Upper lobe of left lung (tissue), 6 donors: ENCODE data around the gene PHACTR1. TPM values are rescaled to one million over a fixed set of nuclear protein-coding genes. Genes with fewer than 3 reads are reported as not detected.
A peak's percentile ranks its signal among the peaks of the same experiment; 100 is the strongest.

Experiments
- ATAC-seq, 2 donors: fragments of 200-7000 bp; cut with Tn5 transposase; one replicate each; pipeline ENCODE4 v1.9.1; 2022; ENCODE audit warnings: mild to moderate bottlenecking in 2 of 2, moderate library complexity in 2 of 2; ENCODE audit not compliant: low FRiP score in 2 of 2
- DNase-seq, 2 donors: peaks; one replicate each; pipeline ENCODE4 v3.0.0-alpha.2; 2019 to 2020
- H3K27ac ChIP-seq, 4 donors: fragments of 200-600 bp; sonication (generic); one replicate each; pipeline ENCODE4 v1.5.1; 2016 to 2019
- H3K27me3 ChIP-seq, 4 donors: fragments of 200-600 bp; sonication (generic); one replicate each; pipeline ENCODE4 v1.5.1; 2017 to 2019
- H3K36me3 ChIP-seq, 4 donors: fragments of 200-600 bp; sonication (generic); one replicate each; pipeline ENCODE4 v1.5.1; 2016 to 2019
- H3K4me1 ChIP-seq, 4 donors: fragments of 200-600 bp; sonication (generic); one replicate each; pipeline ENCODE4 v1.5.1; 2018 to 2019
- H3K4me3 ChIP-seq, 4 donors: fragments of 200-600 bp; sonication (generic); one replicate each; pipeline ENCODE4 v1.5.1; 2017 to 2019; ENCODE audit warnings: mild to moderate bottlenecking in 2 of 4, moderate library complexity in 1 of 4
- H3K9me3 ChIP-seq, 4 donors: fragments of 200-600 bp; sonication (generic); one replicate each; pipeline ENCODE4 v1.5.1; 2018 to 2019
- EP300 ChIP-seq, 4 donors: sonication (generic); formaldehyde crosslinking; IDR thresholded peaks; one replicate each; pipeline ENCODE4 v1.5.1; 2017; ENCODE audit warnings: antibody characterized with exemption in 4 of 4, control low read depth in 2 of 4
- POLR2A ChIP-seq, 4 donors: fragments of 450-650 bp; IDR thresholded peaks; one replicate each; pipeline ENCODE4 v1.5.1; 2016 to 2017; ENCODE audit warnings: antibody characterized with exemption in 4 of 4, mild to moderate bottlenecking in 2 of 4
- POLR2AphosphoS5 ChIP-seq, 2 donors: sonication (generic); formaldehyde crosslinking; IDR thresholded peaks; one replicate each; pipeline ENCODE4 v1.5.1; 2017; ENCODE audit warnings: antibody characterized with exemption in 2 of 2
- WGBS, 2 donors: methylation state at CpG; one replicate each; pipeline ENCODE4 v1.1.5; 2017 to 2018; 5-methylcytosine and 5-hydroxymethylcytosine counted together
- total RNA-seq, 6 donors: library from RNA; depleted of rRNA in 4 of 6; stranded (reverse); fragments of >200 nt in 4 of 6; gene quantifications; one replicate each; pipeline versions ENCODE4 v1.1.0 to v1.2.1, GENCODE V29; 2016 to 2021
- TF ChIP-seq, protein P1 (sequence below), 6 experiments: fragments of 450-650 bp in 4 of 6; fragments of 200-600 bp in 2 of 6; sonication (generic) in 2 of 6; IDR thresholded peaks; one replicate each; pipeline ENCODE4 v1.5.1; 2016 to 2019; ENCODE audit warnings: antibody characterized with exemption in 6 of 6
- donor health status: DM: no; HTN: no; CAD: no; lungs with moderate emphysema.
- donor health status: DM: no; HTN: yes; CAD: no; lungs with severe emphysema.

The PHACTR1 gene
- total RNA-seq, 6 donors from 2014 or later = 63.2 to 121 (median 90.9) TPM

DNA sequence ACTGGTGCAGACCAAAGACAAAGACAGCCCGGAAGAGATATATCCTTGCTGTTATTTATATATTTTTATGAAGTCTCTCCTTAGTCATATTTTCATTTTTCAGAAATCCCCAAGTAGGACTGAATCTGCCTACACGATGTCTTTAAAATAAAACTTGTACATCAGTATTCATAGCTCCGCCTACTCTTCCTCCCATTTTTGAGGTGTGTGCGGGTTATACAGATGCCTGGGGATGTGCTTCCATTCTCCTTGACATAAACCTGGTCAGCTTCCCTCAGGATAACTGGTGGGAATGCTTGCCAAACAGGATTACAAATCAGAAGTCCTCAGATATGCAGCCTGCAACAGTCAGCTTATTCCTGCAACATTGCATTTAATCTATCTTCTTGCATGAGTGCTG lies 264.2 kb downstream of the PHACTR1 start:
- TF ChIP-seq POLR2AphosphoS5 (IDR thresholded peaks at IDR 0.05) (no peak), POLR2A (IDR thresholded peaks at IDR 0.05) (no peak), EP300 (IDR thresholded peaks at IDR 0.05) (no peak)
- TF ChIP-seq, protein P1, sequence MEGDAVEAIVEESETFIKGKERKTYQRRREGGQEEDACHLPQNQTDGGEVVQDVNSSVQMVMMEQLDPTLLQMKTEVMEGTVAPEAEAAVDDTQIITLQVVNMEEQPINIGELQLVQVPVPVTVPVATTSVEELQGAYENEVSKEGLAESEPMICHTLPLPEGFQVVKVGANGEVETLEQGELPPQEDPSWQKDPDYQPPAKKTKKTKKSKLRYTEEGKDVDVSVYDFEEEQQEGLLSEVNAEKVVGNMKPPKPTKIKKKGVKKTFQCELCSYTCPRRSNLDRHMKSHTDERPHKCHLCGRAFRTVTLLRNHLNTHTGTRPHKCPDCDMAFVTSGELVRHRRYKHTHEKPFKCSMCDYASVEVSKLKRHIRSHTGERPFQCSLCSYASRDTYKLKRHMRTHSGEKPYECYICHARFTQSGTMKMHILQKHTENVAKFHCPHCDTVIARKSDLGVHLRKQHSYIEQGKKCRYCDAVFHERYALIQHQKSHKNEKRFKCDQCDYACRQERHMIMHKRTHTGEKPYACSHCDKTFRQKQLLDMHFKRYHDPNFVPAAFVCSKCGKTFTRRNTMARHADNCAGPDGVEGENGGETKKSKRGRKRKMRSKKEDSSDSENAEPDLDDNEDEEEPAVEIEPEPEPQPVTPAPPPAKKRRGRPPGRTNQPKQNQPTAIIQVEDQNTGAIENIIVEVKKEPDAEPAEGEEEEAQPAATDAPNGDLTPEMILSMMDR (IDR thresholded peaks at IDR 0.05) = no peak
- Histone ChIP-seq H3K27me3 (no peaks in the 10 kb centered on the region), H3K27ac (no peak overlapping the region), H3K4me1 (peaks cover 0 to 5% (median 0%) of the 10 kb centered on the region in 4 donors), H3K4me3 (no peak overlapping the region), H3K36me3 (no peaks in the 10 kb centered on the region), H3K9me3 (no peaks in the 10 kb centered on the region)
- WGBS, 2 donors = 95 to 96% methylated on average over 4 of the region's 4 CpGs
- DNase-seq (no peak), ATAC-seq (no peak)

DNA sequence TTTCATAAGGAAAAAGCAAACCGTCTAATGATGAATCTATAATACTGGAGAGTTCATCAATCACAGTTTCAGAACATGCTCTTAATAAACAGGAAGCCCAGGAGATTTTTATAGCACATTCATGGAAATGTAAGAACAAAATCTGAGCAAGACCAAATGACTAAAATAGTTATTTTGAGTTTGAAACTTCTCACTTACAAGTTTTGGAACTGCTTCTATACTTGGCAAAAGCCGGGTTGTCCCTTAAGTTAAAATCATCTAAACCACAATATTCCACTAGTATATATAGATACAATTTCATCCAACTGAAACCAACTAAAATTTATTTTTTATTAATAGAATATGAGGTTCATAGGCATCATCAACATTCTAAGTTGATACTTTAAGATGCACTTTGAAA lies 268.2 kb downstream of the PHACTR1 start:
- 73 to 76% methylated on average over 2 of the region's 2 CpGs for WGBS, 2 donors
- no peaks in the 10 kb centered on the region for H3K9me3 ChIP-seq
- H3K27me3 ChIP-seq = no peaks in the 10 kb centered on the region
- no peak overlapping the region for H3K27ac ChIP-seq
- DNase-seq (no peak), ATAC-seq (no peak)
- H3K36me3 ChIP-seq = no peaks in the 10 kb centered on the region
- TF ChIP-seq POLR2A (IDR thresholded peaks at IDR 0.05) (no peak), EP300 (IDR thresholded peaks at IDR 0.05) (no peak), POLR2AphosphoS5 (IDR thresholded peaks at IDR 0.05) (no peak)
- TF ChIP-seq, protein P1 (IDR thresholded peaks at IDR 0.05) = no peak
- H3K4me1 ChIP-seq = peaks cover 0 to 2% (median 0%) of the 10 kb centered on the region in 4 donors
- no peak overlapping the region for H3K4me3 ChIP-seq

DNA sequence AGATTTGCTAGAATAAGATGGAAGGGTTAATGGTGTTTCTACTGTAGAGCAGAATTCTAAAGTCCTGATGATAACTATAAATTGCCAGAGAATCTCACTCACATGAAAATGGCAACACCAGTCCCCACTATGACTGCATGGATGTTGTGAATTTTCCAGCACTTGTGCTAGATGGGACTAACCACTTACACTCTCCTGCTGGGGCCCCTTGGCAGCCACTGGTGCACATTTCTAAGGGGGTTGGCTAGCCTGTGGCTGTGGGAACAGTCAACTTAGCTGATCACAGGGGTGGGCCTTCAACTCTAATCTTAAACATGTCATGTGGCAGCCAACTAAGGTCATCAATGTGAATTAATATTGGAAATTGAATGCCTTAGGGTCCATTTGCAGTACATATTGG lies 271.2 kb downstream of the PHACTR1 start:
- no peak for DNase-seq
- TF ChIP-seq, protein P1 (IDR thresholded peaks at IDR 0.05) = no peak
- TF ChIP-seq POLR2A (IDR thresholded peaks at IDR 0.05) = no peak
- no peak for TF ChIP-seq EP300 (IDR thresholded peaks at IDR 0.05)
- TF ChIP-seq POLR2AphosphoS5 (IDR thresholded peaks at IDR 0.05) = no peak
- H3K27ac ChIP-seq = no peak overlapping the region
- no peaks in the 10 kb centered on the region for H3K27me3 ChIP-seq
- no peak for ATAC-seq
- peaks cover 0 to 7% (median 0%) of the 10 kb centered on the region in 4 donors for H3K4me1 ChIP-seq
- no peak overlapping the region for H3K4me3 ChIP-seq
- H3K36me3 ChIP-seq = no peaks in the 10 kb centered on the region
- no peaks in the 10 kb centered on the region for H3K9me3 ChIP-seq

DNA sequence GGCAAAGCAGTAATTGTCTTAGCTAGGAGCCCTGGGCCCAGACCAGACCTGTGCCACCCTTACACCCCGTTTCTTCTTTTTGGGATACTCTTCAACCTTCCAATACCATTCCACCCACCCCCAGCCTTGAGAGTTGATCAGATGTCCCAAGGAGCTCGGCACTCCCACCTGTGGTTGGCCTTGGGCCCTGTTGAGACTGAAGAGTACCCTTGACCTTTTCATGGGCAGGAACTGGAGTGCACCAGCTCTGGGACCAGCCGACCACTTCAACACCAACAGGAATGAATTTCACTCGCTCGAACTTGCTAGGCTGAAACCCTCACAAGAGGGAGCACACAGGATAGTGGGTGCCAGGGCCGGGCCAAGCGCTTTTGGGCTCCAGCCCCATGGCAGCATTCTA lies 273.6 kb downstream of the PHACTR1 start:
- ATAC-seq = peak in 1 of 2 donors; percentile 80
- peaks cover 0 to 7% (median 0%) of the 10 kb centered on the region in 4 donors for H3K4me1 ChIP-seq
- TF ChIP-seq POLR2AphosphoS5 (IDR thresholded peaks at IDR 0.05) (peak in 1 of 2 donors; percentile 52), POLR2A (IDR thresholded peaks at IDR 0.05) (peak in 1 of 4 donors; percentile 12), EP300 (IDR thresholded peaks at IDR 0.05) (peak in 1 of 4 donors; percentile 81)
- TF ChIP-seq, protein P1 (IDR thresholded peaks at IDR 0.05) = no peak
- no peaks in the 10 kb centered on the region for H3K9me3 ChIP-seq
- H3K27me3 ChIP-seq = no peaks in the 10 kb centered on the region
- no peak overlapping the region for H3K4me3 ChIP-seq
- WGBS, 2 donors = 78 to 82% methylated on average over 3 to 7 of the region's 7 CpGs
- no peaks in the 10 kb centered on the region for H3K36me3 ChIP-seq
- peak; percentile 27 to 85 for DNase-seq
- H3K27ac ChIP-seq = peak overlapping the region in 2 of 4 donors; percentile 32 to 54

DNA sequence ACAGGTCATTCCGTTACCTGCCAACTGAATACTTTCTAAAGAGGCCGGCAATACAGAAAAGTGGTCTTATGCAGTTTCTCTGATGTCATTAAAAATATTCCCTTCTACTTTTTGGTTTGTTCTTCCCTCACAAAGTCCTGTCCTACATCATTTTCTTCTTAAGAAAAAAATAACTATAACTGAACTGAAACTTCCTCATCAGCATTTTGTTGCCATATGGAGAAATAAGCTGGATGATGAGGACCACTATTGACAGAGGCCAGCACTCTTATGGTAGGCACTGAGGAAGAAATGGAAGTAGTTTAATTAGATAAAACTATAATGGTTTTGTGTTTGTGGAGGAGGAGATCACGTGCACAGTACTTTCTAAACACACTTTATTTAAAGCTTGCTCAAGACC lies 274.9 kb downstream of the PHACTR1 start:
- TF ChIP-seq POLR2A (IDR thresholded peaks at IDR 0.05) = no peak
- TF ChIP-seq, protein P1 (IDR thresholded peaks at IDR 0.05) = no peak
- no peak for TF ChIP-seq EP300 (IDR thresholded peaks at IDR 0.05)
- no peak for TF ChIP-seq POLR2AphosphoS5 (IDR thresholded peaks at IDR 0.05)
- peak overlapping the region in 1 of 4 donors; percentile 32 for H3K27ac ChIP-seq
- H3K9me3 ChIP-seq = no peaks in the 10 kb centered on the region
- H3K36me3 ChIP-seq = no peaks in the 10 kb centered on the region
- H3K4me1 ChIP-seq = peaks cover 0 to 7% (median 0%) of the 10 kb centered on the region in 4 donors
- ATAC-seq = no peak
- no peak for DNase-seq
- H3K27me3 ChIP-seq = no peaks in the 10 kb centered on the region
- WGBS, 2 donors = 93 to 97% methylated on average over 3 of the region's 3 CpGs
- no peak overlapping the region for H3K4me3 ChIP-seq
